Right atrium auricular region (tissue), 2 donors: Measurements from ENCODE around the gene SPATA2. TPM values are rescaled to one million over a fixed set of nuclear protein-coding genes. Genes with fewer than 3 reads are reported as not detected.

Source experiments
- DNase-seq: peaks from one replicate; pipeline ENCODE4 v3.0.0-alpha.2; 2019; ENCODE audit warnings: low spot score
- H3K27ac ChIP-seq, 2 donors: fragments of 200-600 bp; sonication (generic); 1 replicate in 1 of 2; 2 replicates in 1 of 2; pipeline ENCODE4 v1.5.1; 2016 to 2019
- H3K27me3 ChIP-seq, 2 donors: fragments of 200-600 bp; sonication (generic); one replicate each; pipeline versions ENCODE4 v1.5.1 to v1.6.0; 2017 to 2019
- H3K36me3 ChIP-seq: fragments of 200-600 bp; sonication (generic); one replicate; pipeline ENCODE4 v1.5.1; 2016
- H3K4me1 ChIP-seq, 2 donors: fragments of 200-600 bp; sonication (generic); one replicate each; pipeline versions ENCODE4 v1.5.1 to v1.6.0; 2017 to 2019
- H3K4me3 ChIP-seq, 2 donors: fragments of 200-600 bp; sonication (generic); 1 replicate in 1 of 2; 2 replicates in 1 of 2; pipeline ENCODE4 v1.5.1; 2017 to 2019; ENCODE audit warnings: mild to moderate bottlenecking in 1 of 2, moderate library complexity in 1 of 2
- H3K9me3 ChIP-seq, 2 donors: fragments of 200-600 bp; sonication (generic); one replicate each; pipeline ENCODE4 v1.5.1; 2019
- total RNA-seq, 2 donors: library from RNA; depleted of rRNA; stranded (reverse); fragments of >200 nt; gene quantifications; one replicate each; pipeline ENCODE4 v1.1.0, GENCODE V29; 2016
- TF ChIP-seq, protein P1 (sequence below), 2 donors: fragments of 200-600 bp; sonication (generic); IDR thresholded peaks; one replicate each; pipeline ENCODE4 v1.5.1; 2019; ENCODE audit warnings: antibody characterized with exemption in 2 of 2

Gene SPATA2
- total RNA-seq, 2 donors from 2014 or later = 5.0 to 6.1 TPM

DNA sequence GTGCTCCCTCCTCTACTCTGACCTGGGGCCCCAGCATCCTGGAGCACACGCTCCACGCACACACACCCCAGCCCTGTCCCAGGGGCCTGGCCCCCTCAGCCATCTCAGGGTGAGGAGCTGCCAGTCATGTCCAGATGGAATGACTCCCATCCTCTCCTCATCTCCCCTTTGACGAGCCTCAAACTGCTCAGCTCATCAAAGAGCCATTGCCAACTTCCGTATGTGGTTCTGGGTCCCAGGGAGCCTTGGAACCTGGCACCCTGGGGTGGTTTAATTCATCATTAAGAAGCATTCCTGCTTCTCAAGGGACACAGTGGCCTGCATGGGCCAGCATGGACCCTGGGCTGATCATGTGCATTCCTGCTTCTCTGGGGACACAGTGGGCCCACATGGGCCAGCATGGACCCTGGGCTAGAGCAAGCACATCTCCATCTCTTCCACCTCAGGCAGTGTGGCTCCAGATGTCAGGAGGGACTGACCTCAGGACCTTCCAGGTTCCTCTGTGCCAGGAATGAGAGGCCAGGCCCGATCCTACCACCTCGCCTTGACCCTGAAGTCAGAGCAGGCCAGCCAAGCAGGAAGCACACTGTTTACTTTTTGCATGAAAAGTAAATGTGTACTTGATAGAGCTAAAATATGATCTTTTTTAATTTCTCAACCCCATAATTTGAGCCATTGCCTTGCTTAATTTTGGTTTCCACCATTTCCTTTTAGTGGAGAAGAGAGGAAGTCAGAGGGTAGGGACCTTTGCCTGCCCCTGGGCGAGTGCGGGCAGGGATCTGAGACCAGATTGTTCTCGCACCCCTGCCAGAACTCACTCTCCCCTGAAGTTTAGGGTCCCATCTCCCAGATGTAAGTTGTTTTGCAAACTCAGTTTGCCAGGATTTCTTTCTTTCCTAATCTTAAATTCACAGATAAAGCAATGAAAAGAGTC is 26.1 kb downstream of the SPATA2 start:
- H3K27me3 ChIP-seq = no peaks in the 10 kb centered on the region
- H3K4me1 ChIP-seq = peaks cover 0 to 54% of the 10 kb centered on the region in 2 donors
- no peak overlapping the region for H3K4me3 ChIP-seq
- H3K36me3 ChIP-seq = peaks cover 13% of the 10 kb centered on the region
- no peak overlapping the region for H3K27ac ChIP-seq
- DNase-seq = no peak
- TF ChIP-seq, protein P1, sequence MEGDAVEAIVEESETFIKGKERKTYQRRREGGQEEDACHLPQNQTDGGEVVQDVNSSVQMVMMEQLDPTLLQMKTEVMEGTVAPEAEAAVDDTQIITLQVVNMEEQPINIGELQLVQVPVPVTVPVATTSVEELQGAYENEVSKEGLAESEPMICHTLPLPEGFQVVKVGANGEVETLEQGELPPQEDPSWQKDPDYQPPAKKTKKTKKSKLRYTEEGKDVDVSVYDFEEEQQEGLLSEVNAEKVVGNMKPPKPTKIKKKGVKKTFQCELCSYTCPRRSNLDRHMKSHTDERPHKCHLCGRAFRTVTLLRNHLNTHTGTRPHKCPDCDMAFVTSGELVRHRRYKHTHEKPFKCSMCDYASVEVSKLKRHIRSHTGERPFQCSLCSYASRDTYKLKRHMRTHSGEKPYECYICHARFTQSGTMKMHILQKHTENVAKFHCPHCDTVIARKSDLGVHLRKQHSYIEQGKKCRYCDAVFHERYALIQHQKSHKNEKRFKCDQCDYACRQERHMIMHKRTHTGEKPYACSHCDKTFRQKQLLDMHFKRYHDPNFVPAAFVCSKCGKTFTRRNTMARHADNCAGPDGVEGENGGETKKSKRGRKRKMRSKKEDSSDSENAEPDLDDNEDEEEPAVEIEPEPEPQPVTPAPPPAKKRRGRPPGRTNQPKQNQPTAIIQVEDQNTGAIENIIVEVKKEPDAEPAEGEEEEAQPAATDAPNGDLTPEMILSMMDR (IDR thresholded peaks at IDR 0.05) = no peak
- H3K9me3 ChIP-seq = no peaks in the 10 kb centered on the region

DNA sequence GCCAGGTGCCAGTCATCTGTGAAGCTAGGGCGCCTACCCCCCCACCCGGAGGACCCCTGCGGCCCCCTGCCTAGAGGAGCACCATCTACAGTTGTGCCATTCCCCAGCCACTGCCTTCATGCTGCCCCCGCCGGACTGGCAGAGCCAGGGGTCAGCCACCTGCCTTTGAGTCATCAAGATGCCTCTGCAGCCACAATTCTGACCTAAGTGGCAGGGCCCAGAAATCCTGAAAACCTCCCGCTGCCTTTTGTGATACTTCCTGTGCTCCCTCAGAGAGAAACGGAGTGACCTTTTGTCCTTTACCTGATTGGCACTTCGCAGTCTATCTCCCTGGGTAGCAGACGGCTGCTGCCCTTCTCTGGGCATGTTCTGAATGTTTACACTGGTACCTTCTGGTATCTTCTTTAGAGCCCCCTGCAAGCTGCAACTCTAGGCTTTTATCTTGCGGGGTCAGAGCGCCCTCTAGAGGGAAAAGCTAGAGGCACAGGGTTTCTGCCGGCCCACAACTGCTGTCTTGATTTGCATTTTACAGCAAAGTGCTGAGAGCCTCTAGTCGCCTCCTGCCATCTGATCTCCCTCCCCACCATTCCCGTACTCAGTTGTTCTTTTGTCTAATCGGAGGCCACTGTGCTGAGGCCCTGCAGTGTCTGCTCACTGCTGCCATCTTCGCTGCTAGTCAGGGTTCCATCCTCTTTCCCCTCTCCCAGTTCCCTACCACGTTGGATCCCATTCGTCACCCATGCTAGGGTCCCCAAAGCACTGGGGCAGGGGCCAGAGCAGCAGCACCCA is 26.9 kb downstream of the SPATA2 start:
- H3K27me3 ChIP-seq = no peaks in the 10 kb centered on the region
- no peak for DNase-seq
- peaks cover 0 to 47% of the 10 kb centered on the region in 2 donors for H3K4me1 ChIP-seq
- no peaks in the 10 kb centered on the region for H3K9me3 ChIP-seq
- H3K27ac ChIP-seq = peak overlapping the region; percentile 1 to 32
- no peak overlapping the region for H3K4me3 ChIP-seq
- TF ChIP-seq, protein P1 (IDR thresholded peaks at IDR 0.05) = peak; percentile 71 to 79
- peaks cover 19% of the 10 kb centered on the region for H3K36me3 ChIP-seq

DNA sequence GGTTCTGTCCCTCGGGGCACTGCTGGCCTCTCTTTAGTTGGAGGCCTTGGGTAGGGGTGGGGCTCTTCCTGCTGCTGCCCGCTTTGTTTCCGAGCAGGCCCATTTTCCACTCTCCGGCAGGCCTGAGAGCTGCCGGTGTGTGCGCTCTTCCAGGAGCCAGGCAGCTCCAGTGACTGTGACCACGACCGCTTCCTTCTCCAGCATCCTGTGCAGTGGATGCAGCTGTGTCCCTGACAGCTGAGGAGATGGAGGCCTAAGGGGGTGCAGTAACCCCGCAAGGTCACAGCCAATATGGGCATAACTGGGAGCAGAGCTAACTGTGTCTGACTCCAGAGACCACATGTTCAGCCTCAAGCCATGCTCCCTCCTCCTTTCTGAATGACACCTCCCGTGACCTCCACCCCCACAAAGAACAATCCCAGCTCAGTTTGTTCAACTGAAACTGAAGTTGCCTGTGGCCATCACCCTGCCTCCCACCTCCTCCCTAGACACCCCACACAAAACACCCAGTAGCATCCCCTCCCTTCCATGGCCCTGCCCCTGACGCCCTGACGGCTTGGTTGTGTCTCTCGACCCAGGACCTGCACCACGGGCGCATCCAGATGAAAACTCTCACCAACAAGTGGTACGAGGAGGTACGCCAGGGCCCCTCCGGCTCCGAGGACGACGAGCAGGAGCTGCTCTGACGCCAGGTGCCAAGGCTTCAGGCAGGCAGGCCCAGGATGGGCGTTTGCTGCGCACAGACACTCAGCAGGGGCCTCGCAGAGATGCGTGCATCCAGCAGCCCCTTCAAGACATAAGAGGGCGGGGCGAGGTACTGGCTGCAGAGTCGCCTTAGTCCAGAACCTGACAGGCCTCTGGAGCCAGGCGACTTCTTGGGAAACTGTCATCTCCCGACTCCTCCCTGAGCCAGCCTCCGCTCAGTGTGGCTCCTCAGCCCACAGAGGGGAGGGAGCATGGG is 27.8 kb downstream of the SPATA2 start:
- no peaks in the 10 kb centered on the region for H3K27me3 ChIP-seq
- no peak overlapping the region for H3K4me3 ChIP-seq
- TF ChIP-seq, protein P1 (IDR thresholded peaks at IDR 0.05) = no peak
- peaks cover 0 to 38% of the 10 kb centered on the region in 2 donors for H3K4me1 ChIP-seq
- H3K36me3 ChIP-seq = peaks cover 23% of the 10 kb centered on the region
- H3K9me3 ChIP-seq = no peaks in the 10 kb centered on the region
- peak overlapping the region; percentile 1 to 32 for H3K27ac ChIP-seq
- DNase-seq = no peak

DNA sequence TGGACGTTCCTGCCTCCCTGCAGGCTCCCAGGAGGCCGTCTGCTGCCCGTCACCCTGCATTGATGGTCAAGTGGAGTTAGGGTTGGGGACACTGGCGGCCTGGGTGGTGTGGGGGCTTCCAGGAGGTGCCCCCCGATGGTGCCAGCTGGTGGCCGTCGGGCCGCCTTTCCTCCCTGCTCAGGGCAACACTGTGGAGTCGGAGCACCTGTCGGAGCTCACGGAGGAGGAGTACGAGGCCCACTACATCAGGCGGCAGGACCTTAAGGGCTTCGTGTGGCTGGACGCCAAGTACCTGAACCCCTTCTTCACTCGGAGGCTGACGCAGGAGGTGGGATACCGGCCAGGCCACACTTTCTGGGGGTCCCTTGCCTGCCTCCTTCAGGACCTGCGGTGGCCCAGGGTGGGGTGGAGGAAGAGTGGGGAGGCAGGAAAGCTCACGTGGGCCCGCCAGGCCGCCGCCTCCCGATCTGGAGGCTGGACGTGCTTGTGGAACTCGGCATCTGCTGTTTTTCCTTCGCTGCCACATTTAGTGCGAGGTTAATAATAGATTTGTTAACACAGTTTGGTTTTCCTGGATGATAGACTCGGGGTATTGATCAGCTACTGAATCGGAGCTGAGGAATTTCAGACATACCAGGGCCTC is 28.6 kb downstream of the SPATA2 start:
- TF ChIP-seq, protein P1 (IDR thresholded peaks at IDR 0.05) = no peak
- H3K36me3 ChIP-seq = peaks cover 25% of the 10 kb centered on the region
- H3K4me1 ChIP-seq = peaks cover 0 to 34% of the 10 kb centered on the region in 2 donors
- H3K27ac ChIP-seq = peak overlapping the region; percentile 32 to 39
- no peak for DNase-seq
- H3K9me3 ChIP-seq = no peaks in the 10 kb centered on the region
- H3K4me3 ChIP-seq = no peak overlapping the region
- no peaks in the 10 kb centered on the region for H3K27me3 ChIP-seq
